ENCODE measurements around the gene CCM2. TPM values are rescaled to one million over a fixed set of nuclear protein-coding genes. Genes with fewer than 3 reads are reported as not detected.

CCM2 gene
- total RNA-seq, 1 experiment from 2014 or later: 62.9 TPM

GRCh38 chr7:45116048-45116447 lies 116.0 kb downstream of the CCM2 start:
- Mint-ChIP-seq H3K4me3 (ENCODE audit: low read depth, unreplicated experiment) (no peak overlapping the region), H3K27ac (ENCODE audit: unreplicated experiment) (no peak overlapping the region), H3K9me3 (ENCODE audit: low read depth, unreplicated experiment) (no peaks in the 10 kb centered on the region), H3K36me3 (ENCODE audit: insufficient read depth, unreplicated experiment) (peaks cover 17% of the 10 kb centered on the region), H3K27me3 (ENCODE audit: unreplicated experiment) (peaks cover 47% of the 10 kb centered on the region), H3K4me1 (ENCODE audit: low read depth, unreplicated experiment) (no peaks in the 10 kb centered on the region)
- intact Hi-C loops (cut with micrococcal nuclease; ENCODE audit: unreplicated experiment): no loop called here
- CTCF ChIA-PET: interaction anchor here (1.2 kb wide), 1 partner anchor 626 kb away, joined by 3 read pairs; no protein-coding TSS in a partner anchor
- no TSS peak for BruUV-seq (replicated peaks)
- TF ChIP-seq CTCF (IDR thresholded peaks at IDR 0.05; ENCODE audit: unreplicated experiment): no peak
- no peak for DNase-seq

GRCh38 chr7:45117582-45117981 lies 117.6 kb downstream of the CCM2 start:
- Mint-ChIP-seq H3K9me3 (ENCODE audit: low read depth, unreplicated experiment) (peaks cover 2% of the 10 kb centered on the region), H3K27me3 (ENCODE audit: unreplicated experiment) (peaks cover 47% of the 10 kb centered on the region), H3K4me1 (ENCODE audit: low read depth, unreplicated experiment) (no peaks in the 10 kb centered on the region), H3K27ac (ENCODE audit: unreplicated experiment) (no peak overlapping the region), H3K36me3 (ENCODE audit: insufficient read depth, unreplicated experiment) (peaks cover 2% of the 10 kb centered on the region), H3K4me3 (ENCODE audit: low read depth, unreplicated experiment) (no peak overlapping the region)
- no peak for TF ChIP-seq CTCF (IDR thresholded peaks at IDR 0.05; ENCODE audit: unreplicated experiment)
- no peak for DNase-seq
- no TSS peak for BruUV-seq (replicated peaks)
- intact Hi-C loops (cut with micrococcal nuclease; ENCODE audit: unreplicated experiment): no loop called here
- CTCF ChIA-PET: no interaction called here

- H3K4me3 Mint-ChIP-seq (ENCODE audit: low read depth, unreplicated experiment): no peak overlapping the region
- H3K27ac Mint-ChIP-seq (ENCODE audit: unreplicated experiment): no peak overlapping the region
- H3K9me3 Mint-ChIP-seq (ENCODE audit: low read depth, unreplicated experiment): peaks cover 2% of the 10 kb centered on the region
- BruUV-seq (replicated peaks): no TSS peak
- no peaks in the 10 kb centered on the region for H3K36me3 Mint-ChIP-seq (ENCODE audit: insufficient read depth, unreplicated experiment)
- no peak for TF ChIP-seq CTCF (IDR thresholded peaks at IDR 0.05; ENCODE audit: unreplicated experiment)
- DNase-seq: no peak
- intact Hi-C loops (cut with micrococcal nuclease; ENCODE audit: unreplicated experiment): no loop called here
- H3K4me1 Mint-ChIP-seq (ENCODE audit: low read depth, unreplicated experiment): no peaks in the 10 kb centered on the region
- CTCF ChIA-PET: no interaction called here
- H3K27me3 Mint-ChIP-seq (ENCODE audit: unreplicated experiment): peaks cover 47% of the 10 kb centered on the region
These were observed 118.3 kb downstream of the CCM2 start for GRCh38 chr7:45118292-45118691.

GRCh38 chr7:45118889-45119331 lies 118.9 kb downstream of the CCM2 start:
- H3K36me3 Mint-ChIP-seq (ENCODE audit: insufficient read depth, unreplicated experiment): no peaks in the 10 kb centered on the region
- no peak overlapping the region for H3K27ac Mint-ChIP-seq (ENCODE audit: unreplicated experiment)
- no peak for DNase-seq
- CTCF ChIA-PET: no interaction called here
- H3K9me3 Mint-ChIP-seq (ENCODE audit: low read depth, unreplicated experiment): peaks cover 2% of the 10 kb centered on the region
- H3K4me3 Mint-ChIP-seq (ENCODE audit: low read depth, unreplicated experiment): no peak overlapping the region
- BruUV-seq (replicated peaks): no TSS peak
- peaks cover 42% of the 10 kb centered on the region for H3K27me3 Mint-ChIP-seq (ENCODE audit: unreplicated experiment)
- intact Hi-C loops (cut with micrococcal nuclease; ENCODE audit: unreplicated experiment): no loop called here
- TF ChIP-seq CTCF (IDR thresholded peaks at IDR 0.05; ENCODE audit: unreplicated experiment): no peak
- H3K4me1 Mint-ChIP-seq (ENCODE audit: low read depth, unreplicated experiment): no peaks in the 10 kb centered on the region
